IPS-NIHi7 (cell line): ENCODE data around the gene UMODL1.

Experiments used
- DNase-seq: peaks from one replicate; pipeline ENCODE4 v3.0.0; 2012; ENCODE audit warnings: mixed read lengths; ENCODE audit errors: extremely low spot score

Gene UMODL1

DNA sequence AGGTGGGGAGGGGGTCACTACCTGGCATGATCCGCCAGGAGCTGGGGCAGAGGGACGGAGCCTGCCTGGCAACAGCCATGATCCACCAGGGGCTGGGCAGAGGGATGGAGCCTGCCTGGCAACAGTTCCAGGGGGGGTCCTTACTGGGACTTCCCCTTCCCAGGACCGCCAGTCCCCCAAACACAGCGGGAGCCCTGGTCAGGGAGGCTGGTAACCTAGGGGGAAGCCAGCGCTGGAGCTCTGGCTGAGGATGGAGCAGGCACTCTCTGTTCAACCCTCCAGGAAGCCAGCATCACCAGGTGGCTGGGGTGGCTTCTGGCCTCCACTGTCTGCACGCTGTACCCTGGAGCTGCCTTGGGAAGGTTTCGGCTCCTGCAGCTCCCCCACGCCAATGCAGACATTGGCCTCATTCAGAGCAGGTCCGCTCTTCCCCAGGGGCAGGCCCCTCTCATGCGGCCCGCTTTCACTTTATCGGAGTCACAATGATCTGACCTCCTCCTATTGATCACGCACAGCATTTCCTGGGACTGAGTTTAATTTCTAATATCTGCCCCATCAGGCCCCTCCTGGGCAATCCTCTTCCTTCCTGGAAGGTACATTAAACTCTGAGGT is 79.5 kb downstream of the UMODL1 start:
- DNase-seq: no peak

DNA sequence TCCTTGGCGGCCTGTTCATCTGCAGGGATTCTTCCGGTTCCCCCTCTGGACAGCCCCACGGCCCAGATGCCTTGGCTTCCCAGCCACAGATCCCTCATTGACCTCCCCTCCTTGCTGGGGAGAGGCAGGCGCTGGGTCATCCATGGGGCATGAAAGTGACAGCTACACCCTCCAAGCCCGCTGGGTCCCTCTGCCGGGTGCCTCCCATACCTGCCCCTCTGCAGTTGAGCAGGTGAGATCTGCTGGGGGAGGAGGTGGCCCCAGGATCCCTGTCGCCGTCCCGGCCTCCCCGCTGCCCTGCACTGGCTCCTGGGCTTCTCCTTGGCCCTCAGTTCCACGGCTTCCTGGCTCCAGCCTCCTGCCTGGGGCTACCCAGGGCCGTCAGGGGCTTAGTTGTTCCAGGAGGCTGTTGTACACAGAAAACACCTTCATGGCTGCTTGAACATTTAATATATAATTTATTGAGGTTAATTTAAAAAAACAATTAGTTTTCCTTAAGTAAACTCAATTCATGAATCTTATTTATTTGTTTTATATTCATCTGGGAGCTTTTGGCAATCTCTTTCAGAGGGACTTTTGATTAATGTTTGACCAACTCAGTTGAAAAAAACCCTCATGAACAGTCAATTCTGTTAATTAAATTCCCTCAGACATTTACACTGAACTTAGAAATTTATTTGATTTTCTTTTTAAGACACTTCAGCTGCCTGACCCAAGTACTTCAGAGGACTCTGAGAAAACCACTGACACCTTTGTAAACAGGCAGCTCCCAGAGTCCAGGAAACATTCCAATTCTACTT is 80.2 kb downstream of the UMODL1 start:
- no peak for DNase-seq

DNA sequence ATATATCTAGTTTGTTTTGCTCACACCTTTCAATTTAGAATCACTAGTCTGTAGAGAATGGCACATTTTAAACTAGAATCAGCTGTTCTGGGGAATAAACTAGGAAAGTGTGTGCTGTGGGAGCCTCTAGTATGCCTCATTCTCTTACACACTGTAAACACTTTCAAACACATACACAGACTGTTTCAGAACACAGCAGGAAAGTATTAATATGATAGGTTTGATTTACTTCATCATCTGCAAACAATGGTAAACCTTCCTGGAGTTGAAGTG is 80.8 kb downstream of the UMODL1 start:
- no peak for DNase-seq

DNA sequence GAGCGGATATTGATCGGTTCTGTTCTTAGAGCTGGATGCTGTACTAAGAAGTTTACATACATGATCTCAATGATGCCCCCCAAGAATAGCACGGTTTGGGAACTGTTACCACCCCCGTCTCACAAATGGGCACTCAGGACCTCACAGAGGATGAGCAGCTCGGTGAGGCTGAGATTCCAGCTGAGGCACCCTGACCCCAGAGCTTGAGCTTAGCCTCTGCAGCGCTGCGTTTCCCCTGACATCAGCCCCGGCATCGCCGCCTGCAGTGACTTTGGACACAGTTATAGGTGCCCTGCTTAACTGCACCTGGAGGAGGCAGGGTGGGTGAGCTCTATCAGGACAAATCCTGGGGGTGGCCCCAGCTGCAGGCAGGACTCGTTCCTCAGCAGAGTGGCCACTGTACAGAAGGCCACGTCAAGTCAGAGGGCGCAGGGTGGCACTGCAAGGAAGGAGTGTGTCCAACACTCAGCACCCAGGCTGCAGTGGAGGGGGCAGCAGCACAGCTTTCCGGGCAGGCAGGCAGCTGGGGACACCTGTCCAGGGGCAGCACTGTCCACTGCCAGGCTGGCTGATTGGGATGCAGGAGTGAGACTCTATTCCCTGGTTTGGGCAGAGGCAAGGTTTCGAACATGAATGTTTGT is 82.0 kb downstream of the UMODL1 start:
- DNase-seq: no peak

DNA sequence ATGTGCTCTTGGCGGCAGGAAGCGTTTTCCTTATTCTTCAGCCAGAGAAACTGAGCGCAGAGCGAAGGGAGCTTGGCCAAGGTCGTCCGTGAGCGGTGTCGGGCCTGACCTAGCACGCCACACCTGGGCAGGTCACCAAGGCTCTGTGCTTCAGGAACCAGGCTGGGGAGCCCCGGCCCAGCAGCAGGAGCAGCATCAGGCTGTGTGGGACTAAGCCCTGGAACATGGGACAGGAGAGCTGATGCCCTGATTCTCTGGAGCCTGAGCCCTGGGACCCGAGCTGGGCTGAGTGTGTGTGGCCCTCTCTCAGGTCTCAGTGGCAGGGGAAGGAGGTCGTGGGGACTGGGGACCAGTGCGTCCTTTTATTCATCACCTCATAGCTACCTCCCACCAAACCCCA is 82.6 kb downstream of the UMODL1 start:
- no peak for DNase-seq

DNA sequence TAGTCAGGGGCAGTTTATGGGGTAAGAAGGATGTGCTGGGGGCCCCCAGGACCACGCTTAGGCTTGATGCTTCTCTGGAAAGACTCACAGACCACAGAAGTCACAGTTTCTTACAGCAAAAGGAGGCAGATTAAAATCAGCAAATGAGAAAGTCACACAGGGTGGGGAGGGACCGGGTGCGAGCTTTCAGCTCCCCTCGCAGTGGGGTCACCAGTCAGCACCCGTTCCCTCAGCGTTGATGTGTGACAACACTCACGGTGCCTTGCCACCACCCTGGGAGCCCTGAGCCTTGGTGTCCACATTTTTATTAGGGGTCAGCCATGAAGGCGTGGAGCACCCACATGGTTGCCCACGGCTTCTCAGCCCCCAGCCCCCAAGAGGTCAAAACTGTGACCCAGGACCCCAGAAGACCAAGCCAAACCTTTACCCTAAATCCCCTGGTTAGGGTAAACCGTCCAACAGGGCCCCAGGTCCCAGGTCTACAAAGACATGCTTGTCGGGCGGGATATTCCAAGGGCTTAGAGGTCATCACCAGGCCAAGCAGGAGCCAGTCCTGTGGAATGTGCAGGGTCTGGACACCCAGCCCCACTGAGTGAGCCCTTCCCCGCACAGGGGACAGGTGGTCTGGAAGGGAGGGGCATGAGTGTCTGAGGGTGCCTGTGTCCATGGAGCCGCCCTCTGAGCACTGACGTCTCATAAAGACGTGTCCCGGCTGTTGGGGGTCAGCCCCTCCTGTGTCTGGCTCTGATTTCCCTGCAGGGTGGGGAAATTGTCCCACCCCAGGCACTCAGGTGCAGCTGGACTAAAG is 83.3 kb downstream of the UMODL1 start:
- no peak for DNase-seq

DNA sequence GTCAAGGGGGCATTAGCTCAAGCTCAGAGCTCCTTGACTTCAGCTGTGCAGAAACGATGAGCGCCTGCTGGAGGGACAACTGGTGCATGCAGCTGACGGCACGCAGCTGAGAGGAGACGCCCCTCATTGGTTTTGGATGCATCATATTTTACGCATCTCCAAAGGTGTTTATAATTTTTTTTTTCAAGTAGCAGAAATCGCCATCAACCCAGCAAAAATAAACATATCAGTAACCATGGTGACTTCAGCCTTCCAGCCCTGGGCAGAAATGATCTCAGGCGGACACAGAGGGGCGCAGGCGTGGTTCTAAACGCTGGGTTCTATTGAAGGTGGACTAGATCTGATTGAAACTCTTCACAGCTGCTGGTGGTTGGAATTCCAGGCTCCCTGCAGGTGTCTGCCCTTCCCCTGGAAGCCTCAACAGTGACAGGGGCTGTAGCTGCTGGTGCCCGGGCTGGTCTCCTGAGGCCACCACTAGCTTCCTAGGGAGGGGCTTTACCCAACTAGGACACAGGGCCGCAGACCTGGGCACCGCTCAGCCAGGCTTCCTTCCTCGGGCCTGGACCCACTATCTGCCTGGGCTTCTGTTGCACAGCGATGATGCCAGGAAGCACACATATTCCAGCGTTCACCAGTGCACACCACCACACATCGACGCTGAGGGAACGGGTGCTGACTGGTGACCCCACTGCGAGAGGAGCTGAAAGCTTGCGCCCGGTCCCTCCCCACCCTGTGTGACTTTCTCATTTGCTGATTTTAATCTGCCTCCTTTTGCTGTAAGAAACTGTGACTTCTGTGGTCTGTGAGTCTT is 84.1 kb downstream of the UMODL1 start:
- DNase-seq: no peak

DNA sequence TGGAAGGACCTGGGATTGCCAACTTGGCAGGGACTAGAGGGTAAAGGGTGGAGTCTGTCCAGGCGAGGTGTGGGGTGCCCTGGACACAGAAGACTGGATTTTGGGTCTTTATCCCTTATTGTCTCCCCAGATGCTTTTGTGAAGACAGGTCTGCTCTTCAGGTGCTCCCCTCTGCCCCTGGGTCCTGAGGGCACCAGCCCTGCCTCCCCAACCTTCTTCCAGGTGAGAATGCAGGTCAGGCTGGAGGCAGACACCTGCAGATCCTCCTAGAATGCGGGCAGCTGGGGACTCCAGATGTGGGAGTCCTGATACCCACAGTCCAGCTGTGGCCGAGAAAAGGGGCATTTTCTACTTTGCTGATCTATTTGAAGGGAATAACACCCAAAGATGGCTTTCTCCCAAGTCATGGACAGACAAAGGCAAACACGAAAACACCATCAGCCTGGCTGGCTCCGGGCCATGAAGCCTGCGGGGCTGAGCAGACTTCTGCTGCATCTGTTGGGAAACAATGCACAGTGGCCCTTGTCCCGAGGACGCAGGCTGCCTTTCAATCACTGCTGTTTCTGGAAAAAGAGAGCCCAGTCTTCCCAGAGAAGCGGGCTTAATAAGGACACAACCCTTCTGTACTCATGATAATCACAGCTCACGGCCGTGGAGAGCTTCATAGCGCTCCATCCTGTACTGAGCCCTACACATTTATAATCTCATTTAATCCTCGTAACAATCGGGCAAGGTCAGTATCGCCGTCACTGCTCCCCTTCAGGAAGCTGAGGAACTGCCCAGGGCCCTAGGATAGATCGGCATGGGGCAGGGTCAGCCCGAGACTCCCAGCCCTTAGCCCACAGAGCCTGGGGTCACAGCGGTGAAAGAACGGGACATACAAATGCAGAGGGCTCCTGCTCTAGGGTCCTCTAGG is 85.8 kb downstream of the UMODL1 start:
- DNase-seq: no peak

DNA sequence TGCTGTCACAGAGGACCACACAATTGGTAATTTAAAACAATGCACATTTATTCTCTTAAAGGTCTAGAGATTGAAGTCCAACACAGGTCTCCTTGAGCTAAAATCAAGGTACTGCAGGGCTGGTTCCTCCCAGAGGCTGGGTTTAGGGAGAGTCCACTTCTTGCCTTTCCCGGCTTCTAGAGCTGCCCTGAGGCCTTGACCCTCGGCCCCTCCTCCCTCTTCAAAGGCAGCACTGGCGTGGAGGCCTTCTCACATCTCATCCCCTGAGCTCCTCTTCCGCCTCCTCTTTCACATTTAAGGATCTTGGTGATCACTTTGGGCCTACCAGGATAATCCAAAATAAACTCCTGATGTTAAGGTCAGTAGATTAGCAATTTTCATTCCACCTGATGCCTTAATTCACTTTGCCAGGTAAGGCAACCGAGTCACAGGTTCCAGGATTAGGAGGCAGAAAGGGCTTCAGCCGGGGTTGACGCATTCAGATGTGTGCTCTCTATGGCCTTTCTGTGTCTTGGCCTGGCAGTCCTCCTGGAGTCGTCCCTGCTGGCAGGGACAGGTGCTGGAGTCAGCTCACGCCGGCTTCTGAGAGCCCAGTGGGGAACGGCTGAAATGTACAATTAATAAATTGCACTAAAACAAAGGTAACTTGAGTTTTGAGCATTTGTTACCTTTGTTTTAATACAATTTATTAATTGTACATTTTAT is 86.6 kb downstream of the UMODL1 start:
- no peak for DNase-seq

DNA sequence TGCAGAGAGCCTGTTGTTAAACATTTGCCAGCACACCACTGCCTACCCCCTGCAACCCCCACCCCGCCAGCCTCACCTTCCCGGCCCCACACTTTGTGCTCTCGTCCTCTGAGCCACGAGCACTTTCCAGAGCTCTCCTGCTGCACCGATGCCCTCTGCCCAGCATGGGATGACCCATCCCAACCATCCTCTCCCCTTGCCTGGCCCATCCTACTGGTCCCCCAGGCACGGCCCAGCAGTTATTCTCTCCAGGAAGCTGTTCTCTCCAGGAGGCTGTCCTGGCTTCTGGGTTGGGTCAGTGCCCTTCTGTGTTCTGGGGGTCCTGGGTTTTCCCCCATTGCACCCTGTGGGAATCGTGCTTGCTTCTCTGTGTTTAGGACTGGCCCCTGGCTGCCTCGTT is 87.7 kb downstream of the UMODL1 start:
- DNase-seq: no peak

DNA sequence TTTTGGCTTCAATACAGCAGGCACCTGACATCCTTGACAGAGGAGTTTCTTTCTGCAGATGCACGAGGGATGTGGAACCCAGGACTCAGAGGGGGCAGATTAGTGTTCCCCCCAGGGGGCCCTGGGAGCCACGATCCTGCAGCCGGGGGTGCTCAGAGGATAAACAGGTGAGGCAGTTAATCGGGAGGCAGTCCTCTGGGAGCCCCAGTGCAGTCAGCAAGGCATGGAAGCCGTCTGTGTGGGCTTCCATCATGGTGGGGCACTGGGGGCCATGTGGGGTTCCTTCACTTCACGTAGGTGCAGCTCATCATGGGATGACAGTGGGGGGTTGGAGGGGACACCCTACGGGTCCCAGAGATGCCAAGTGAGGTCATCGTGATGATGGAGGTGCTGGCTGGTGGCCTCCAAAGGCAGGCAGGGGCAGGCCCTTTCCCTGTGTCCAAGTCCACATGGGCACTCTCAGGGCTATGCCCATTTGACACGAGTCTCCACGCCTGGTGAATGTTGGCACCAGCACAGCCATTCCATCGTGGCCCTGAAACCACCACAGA is 88.5 kb downstream of the UMODL1 start:
- DNase-seq: no peak

DNA sequence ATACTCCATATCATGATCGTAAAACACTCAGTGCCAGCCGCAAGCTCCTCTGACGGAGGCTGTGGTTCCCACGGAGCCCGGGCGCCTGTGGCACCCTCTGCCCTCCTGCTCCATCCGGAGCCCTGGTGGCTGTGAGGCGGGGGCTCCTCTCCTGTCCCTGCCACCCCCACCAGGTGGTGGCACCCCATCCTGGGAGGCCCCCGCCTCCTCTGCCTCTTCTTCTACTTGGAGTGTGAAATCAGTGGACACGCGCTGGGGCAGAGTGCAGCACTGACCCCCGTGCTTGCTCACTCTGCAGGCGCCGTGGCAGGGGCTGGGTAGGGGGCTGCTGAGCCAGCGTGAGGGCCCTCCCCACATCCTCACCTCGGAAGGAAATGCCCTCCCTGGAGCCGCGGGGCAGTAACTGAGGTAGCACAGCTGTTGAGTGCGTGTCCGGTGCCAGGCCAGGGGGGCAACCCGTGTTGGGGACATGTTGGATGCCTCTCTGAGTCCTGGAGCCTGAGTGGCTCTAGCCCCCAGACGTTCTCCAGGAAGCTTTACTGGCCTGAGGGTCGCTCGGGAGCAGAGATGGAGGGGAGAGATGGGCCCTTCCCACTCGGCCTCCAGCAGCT is 89.1 kb downstream of the UMODL1 start:
- no peak for DNase-seq

DNA sequence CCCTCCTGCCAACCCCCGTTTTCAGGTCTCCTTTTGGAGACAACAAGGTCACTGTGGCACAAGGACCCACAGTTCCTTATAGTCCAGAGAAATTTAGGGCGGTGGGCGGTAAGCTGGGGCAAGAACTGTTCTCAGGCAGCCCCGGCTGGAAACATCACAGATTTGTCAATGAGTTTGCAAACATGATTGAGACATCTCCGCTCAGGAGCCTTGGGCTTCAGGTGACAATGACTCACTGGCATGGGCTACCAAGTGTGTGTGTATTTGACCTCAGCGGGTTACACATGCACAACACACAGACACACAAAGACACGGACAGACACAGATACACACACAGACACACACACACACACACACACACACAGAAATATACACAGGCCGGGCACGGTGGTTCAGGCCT is 89.6 kb downstream of the UMODL1 start:
- DNase-seq: no peak

DNA sequence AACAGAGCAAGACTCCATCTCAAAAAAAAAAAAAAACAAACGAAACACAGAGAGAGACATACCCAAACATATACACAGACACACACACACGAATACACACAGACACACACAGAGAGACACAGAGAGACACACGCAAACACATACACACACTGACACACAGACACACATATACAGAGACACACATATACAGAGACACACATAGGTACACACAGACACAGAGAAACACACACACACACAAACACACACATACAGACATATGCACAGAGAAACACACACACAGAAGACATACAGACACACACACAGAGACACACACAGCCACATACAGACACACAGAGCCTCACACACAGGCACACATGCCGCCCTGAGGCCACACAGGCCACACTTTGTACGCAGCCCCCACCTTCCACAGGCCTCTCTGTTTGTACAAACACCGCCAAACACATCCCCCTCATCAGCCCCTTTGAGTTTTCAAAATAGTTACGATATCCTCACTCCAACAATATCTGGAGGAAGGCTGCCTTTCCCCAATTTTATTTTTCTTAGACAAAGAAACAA is 90.4 kb downstream of the UMODL1 start:
- no peak for DNase-seq

DNA sequence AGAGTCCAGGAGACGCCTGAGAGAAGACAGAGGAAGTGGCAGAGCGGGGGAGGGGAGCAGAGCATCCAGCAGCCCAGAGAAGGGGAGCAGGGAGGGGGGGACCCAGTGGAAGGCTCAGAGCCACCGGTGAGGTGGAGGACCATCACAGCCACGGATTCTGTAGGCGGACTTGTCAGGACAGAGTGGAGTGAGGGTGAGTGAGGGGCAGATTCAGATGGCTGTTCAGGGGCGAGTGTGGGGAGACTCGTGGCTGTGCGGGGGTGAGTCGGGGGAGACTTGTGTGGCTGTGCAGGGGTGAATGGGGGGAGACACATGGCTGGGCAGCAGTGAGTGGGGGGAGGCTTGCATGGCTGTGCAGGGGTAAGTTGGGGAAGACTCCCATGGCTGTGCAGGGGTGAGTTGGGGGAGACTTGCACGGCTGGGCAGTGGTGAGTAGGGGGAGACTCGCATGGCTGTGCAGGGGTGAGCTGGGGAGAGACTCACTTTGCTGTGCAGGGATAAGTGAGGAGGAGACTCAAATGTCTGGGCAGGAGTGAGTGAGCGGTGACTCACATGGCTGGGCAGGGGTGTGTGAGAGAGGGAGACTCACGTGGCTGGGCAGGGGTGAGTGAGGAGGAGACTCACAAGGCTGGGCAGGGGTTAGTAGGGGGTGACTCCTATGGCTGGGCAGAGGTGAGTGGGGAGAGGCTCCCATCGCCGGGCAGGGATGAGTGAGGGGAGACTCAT is 91.0 kb downstream of the UMODL1 start:
- no peak for DNase-seq

DNA sequence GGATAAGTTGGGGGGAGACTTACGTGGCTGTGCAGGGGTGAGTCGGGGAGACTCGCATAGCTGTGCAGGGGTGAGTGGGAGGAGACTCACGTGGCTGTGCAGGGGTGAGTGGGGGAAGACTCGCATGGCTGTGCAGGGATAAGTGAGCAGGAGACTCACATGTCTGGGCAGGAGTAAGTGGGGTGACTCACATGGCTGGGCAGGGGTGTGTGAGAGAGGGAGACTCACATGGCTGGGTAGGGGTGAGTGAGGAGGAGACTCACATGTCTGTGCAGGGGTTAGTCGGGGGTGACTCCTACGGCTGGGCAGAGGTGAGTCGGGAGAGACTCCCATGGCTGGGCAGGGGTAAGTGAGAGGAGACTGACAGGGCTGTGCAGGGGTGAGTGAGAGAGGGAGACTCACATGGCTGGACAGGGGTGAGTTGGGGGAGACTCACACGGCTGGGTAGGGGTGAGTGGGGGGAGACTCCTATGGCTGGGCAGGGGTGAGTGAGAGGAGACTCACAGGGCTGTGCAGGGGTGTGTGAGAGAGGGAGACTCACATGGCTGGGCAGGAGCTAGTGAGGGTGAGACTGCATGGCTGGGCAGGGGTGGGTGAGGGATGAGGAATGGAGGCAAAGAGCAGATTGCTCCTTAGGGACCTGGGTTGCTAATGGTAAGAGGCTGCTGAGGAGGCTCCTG is 91.9 kb downstream of the UMODL1 start:
- no peak for DNase-seq

DNA sequence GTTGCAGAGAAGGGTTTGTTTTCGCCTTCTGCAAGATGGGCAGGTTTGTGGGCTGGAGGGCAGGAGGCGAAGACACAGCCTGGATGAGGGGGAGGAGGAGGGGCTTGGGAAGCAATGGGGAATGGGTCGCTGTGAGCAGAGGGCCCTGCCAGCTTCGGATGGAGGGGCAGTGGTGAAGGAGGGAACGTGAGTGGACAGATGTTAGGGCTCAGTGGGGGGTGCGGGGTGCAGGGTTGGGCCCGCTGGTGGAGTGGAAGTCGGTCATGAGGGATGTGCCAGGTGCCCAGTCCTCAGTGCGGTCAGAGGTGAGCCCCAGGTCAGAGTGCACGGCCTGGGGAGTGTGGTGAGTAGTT is 92.4 kb downstream of the UMODL1 start:
- DNase-seq: no peak
